Measurements from ENCODE around the gene MLXIP.
A peak's percentile ranks its signal among the peaks of the same experiment; 100 is the strongest.
"Not testable (repeated sequence)": the region's sequence is repeated elsewhere in the genome, so short reads cannot be mapped to it uniquely, and the experiment has no call there.

The MLXIP gene, protein sequence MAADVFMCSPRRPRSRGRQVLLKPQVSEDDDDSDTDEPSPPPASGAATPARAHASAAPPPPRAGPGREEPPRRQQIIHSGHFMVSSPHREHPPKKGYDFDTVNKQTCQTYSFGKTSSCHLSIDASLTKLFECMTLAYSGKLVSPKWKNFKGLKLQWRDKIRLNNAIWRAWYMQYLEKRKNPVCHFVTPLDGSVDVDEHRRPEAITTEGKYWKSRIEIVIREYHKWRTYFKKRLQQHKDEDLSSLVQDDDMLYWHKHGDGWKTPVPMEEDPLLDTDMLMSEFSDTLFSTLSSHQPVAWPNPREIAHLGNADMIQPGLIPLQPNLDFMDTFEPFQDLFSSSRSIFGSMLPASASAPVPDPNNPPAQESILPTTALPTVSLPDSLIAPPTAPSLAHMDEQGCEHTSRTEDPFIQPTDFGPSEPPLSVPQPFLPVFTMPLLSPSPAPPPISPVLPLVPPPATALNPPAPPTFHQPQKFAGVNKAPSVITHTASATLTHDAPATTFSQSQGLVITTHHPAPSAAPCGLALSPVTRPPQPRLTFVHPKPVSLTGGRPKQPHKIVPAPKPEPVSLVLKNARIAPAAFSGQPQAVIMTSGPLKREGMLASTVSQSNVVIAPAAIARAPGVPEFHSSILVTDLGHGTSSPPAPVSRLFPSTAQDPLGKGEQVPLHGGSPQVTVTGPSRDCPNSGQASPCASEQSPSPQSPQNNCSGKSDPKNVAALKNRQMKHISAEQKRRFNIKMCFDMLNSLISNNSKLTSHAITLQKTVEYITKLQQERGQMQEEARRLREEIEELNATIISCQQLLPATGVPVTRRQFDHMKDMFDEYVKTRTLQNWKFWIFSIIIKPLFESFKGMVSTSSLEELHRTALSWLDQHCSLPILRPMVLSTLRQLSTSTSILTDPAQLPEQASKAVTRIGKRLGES

DNA sequence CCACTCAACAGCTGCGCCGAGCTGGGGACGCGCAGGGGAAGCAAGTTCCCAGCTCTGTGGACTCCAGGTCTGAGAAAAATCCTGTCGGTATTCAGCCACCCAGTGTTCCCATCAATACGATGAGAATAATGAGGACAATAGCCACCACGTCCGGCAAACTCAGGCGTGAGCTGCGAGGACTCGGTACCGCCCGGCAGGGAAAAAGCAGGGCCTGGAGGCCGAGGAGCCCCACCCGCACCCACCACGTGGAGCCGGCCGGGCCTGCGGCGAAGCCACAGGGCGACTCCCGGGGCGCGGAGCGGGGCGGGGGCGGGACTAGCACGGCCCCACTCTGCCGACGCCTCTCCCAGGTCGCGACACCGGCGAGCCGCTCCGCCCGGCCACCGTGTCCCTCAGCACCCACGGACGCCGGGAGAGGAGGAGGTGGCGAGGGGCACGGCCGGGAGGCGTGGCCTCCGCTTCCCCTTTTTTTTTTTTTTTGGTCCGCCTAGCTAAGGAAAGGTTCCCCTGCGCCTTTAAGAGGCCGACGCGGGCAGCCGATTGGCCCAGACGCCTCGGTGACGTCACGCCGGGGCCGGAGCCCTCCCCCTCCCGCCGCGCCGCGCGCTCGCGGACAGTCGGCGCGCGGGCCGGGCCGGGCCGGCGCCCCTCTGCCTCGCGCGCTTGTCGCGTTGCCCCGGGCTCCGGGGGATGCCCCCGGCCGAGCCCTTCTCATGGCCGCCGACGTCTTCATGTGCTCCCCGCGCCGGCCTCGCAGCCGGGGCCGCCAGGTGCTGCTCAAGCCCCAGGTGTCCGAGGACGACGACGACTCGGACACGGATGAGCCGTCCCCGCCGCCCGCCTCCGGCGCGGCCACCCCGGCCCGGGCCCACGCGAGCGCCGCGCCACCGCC is at the start of gene MLXIP:
TSS of gene MLXIP (plus strand) at position 616 of the 892 bp plus-strand sequence. CDS start at position 714, 98 bp downstream.
- peak; percentile 88 to 92 for DNase-seq

- peak in 1 of 2 donors; percentile 30 for DNase-seq
Measured at GRCh38 chr12:122028905-122029560, 49.5 kb upstream of the MLXIP start.

GRCh38 chr12:122029620-122030423 is 48.7 kb upstream of the MLXIP start:
- no peak for DNase-seq

- DNase-seq = no peak
Measured at GRCh38 chr12:122030424-122031035, 48.0 kb upstream of the MLXIP start.

DNA sequence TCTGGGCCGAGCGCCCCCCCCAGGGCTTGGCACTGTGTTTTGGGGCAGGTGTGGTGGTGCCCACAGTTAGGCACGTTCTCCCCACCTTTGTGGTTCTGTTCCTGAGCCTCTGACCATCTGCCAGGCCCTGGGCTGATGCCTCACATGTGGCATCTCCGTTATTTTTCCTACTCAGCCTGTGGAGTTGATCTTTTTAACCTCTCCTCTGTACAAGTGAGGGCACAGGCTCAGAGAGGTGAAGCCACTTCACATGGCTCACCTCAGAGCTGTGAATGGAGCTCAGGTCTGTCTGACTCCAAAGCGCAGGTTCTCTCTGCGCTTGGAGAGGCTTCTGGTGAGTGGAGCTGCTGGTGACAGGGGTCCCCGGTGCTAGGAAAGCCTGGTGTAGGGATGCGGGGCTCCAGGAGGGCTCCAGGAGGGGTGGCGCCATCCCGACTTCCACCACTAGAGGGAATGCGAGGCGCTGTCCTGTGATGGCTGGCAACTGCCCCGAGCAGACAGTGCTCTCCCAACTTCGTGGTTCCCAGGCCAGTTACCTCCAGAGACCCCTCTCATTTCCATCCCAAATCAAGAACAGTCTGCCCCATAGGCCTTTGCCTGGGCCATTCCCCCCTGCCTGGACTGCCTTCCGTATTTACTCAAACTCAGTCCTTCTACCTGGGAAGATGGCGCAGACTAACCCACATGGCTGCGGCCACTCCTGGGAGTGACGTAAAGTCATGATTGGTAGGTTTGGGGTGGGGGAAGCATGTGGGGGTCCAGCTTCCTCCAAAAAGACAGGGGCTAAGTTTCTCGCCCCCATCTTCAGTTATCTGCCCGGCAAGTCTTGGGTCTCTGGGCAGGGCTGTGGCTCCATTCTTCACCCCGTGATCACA is 47.0 kb upstream of the MLXIP start:
- peak; percentile 74 to 78 for DNase-seq

DNA sequence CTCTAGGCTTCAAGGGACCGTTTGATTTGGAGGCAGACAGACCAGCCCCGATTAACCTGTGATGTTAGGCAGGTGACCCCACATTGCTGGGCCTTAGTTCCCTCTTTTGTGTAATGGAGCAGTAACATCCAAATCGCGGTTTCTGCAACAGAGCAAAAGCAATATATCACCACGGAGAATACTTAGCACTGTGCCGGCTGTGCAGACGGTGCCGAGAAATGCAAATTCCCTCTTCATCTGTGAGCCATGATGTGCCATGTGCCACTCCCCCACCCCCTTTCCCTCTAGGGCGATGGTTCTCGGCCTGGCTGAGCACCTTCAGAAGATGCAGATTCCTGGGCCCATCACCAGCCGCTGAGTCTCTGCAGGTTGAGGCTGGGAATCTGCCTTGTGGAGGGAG is 46.0 kb upstream of the MLXIP start:
- DNase-seq = no peak

GRCh38 chr12:122035292-122035691 is 43.3 kb upstream of the MLXIP start:
- no peak for DNase-seq

- no peak for DNase-seq
Measured at GRCh38 chr12:122036153-122036552, 42.4 kb upstream of the MLXIP start.

GRCh38 chr12:122040579-122041386 is 37.8 kb upstream of the MLXIP start:
- no peak for DNase-seq

- DNase-seq = not testable (repeated sequence)
Measured at GRCh38 chr12:122041458-122041857, 37.1 kb upstream of the MLXIP start.

GRCh38 chr12:122042910-122043309 is 35.6 kb upstream of the MLXIP start:
- DNase-seq = no peak

GRCh38 chr12:122043476-122043875 is 35.1 kb upstream of the MLXIP start:
- no peak for DNase-seq

DNA sequence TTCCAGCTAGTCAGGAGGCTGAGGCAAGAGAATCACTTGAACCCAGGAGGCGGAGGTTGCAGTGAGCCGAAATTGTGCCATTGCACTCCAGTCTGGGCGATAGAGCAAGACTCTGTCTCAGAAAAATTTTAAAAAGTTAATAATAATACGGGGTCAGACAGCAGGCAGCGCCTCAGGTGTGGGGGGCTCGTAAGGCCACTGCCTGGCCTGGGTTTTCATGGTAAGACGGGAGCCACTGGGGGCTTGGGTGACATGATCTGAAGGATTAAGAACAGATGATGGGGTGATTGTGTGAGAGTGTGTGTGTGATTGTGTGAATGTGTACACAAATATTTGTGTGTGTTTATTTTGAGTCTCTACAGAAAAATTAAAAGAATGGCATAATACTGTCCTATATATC is 33.3 kb upstream of the MLXIP start:
- no peak for DNase-seq

- DNase-seq = no peak
Measured at GRCh38 chr12:122046145-122046544, 32.4 kb upstream of the MLXIP start.

DNA sequence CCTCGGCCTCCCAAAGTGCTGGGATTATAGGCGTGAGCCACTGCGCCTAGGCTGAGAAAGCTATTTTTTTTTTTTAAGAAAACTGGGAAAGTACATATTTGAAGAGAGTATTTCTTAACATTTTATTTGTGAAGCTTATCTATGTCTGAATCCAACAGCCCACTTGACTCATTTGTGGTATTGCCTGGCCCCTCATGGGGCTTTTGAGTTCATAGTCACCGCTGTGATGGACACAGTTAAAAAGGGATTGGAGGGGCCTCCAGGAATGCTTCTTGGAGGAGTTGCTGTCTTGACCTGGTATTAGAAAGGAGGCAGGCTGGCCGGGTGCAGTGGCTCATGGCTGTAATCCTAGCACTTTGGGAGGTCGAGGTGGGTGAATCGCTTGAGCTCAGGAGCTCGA is 30.4 kb upstream of the MLXIP start:
- no peak for DNase-seq

GRCh38 chr12:122049827-122050226 is 28.7 kb upstream of the MLXIP start:
- DNase-seq = no peak

GRCh38 chr12:122050706-122051105 is 27.9 kb upstream of the MLXIP start:
- DNase-seq = no peak

- DNase-seq = no peak
Measured at GRCh38 chr12:122051231-122051876, 27.2 kb upstream of the MLXIP start.

All from stimulated activated CD4-positive, alpha-beta T cell treated with anti-CD3 and anti-CD28 coated beads, Interleukin-2, amount 100 ng/mL, for 24 hours (primary cell).